Measurements from ENCODE around the gene ATP8A1. TPM values are rescaled to one million over a fixed set of nuclear protein-coding genes. Genes with fewer than 3 reads are reported as not detected.

Gene ATP8A1
- total and polyA plus RNA-seq, 2 of the 4 experiments (the other 2 are of a cell fraction), result 0.12 to 0.36 TPM

DNA sequence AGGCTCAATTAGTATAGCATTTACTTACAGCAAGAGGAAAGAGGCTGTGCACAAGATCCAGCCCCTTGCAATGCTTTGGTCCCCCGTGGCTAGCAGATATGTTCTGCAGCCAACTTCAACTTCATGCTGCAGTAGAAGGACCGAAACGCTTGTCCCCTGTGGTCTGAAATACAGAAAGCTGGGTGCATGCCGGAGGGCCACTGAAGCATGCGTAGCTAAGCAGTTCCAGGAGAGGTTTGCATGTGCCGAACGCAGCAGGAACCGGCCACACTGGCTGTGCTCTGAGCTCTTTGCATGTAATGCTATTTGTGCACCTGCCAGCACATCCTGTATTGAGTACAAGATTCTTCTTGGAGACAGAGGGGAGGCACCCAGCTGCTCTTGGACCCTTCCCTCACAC is 295.4 kb downstream of the ATP8A1 start:
- DNase-seq, result no peak
- Histone ChIP-seq H3K18ac (ENCODE audit: low read depth, low read length) (peak overlapping the region; percentile 83; the same call in 1 of the 2 replicates), H2BK20ac (ENCODE audit: low read depth, low read length) (no peak overlapping the region), H2BK120ac (ENCODE audit: low read depth, low read length) (no peak overlapping the region), H3K4me2 (ENCODE audit: low read depth, low read length) (no peak overlapping the region), H2AK5ac (ENCODE audit: low read depth, low read length) (no peak overlapping the region), H4K8ac (ENCODE audit: low read depth in 2 of 2, low read length in 2 of 2) (no peak overlapping the region), H3K79me1 (ENCODE audit: low read depth in 1 of 2, low read length in 2 of 2) (no peaks in the 10 kb centered on the region), H2AK9ac (replicated peaks; ENCODE audit: low read depth, low read length, poor library complexity) (no peak overlapping the region), H4K91ac (ENCODE audit: insufficient read depth, low read depth, low read length) (no peak overlapping the region), H2AFZ (replicated peaks; ENCODE audit: low read length, poor library complexity) (peak overlapping the region; percentile 7), H2BK15ac (ENCODE audit: low read depth, low read length) (no peak overlapping the region), H3K4ac (ENCODE audit: low read depth, low read length) (no peak overlapping the region), H3K36me3 (ENCODE audit: control insufficient read depth, insufficient read depth, low read length) (no peaks in the 10 kb centered on the region), H3K27me3 (ENCODE audit: control insufficient read depth, insufficient read depth, low read length) (no peaks in the 10 kb centered on the region), H3K9me1 (ENCODE audit: insufficient read depth, low read length) (no peaks in the 10 kb centered on the region), H3K14ac (replicated peaks; ENCODE audit: low read depth, low read length) (no peak overlapping the region), H4K5ac (ENCODE audit: low read depth, low read length) (peak overlapping the region; percentile 24; the same call in 1 of the 2 replicates), H3K4me3 (ENCODE audit: insufficient read depth, low read depth, low read length) (no peak overlapping the region), H2BK5ac (ENCODE audit: low read depth, low read length, poor library complexity, severe bottlenecking) (no peak overlapping the region), H3K9me3 (ENCODE audit: control insufficient read depth, insufficient read depth, low read length) (peaks cover 2% of the 10 kb centered on the region), H3K23ac (ENCODE audit: low read depth, low read length) (no peak overlapping the region), H3K27ac (ENCODE audit: insufficient read depth, low read length) (peak overlapping the region; percentile 46; the same call in 1 of the 2 replicates), H3K9ac (ENCODE audit: low read depth, low read length) (no peak overlapping the region), H3K4me1 (ENCODE audit: control insufficient read depth, insufficient read depth, low read length) (peaks cover 10% of the 10 kb centered on the region; the same call in 1 of the 2 replicates), H4K20me1 (ENCODE audit: insufficient read depth, low read length) (no peaks in the 10 kb centered on the region), H3K56ac (ENCODE audit: extremely low read depth, insufficient read depth, low read length) (no peak overlapping the region)
- WGBS, 2 experiments (ENCODE audit: extremely low coverage in 2 of 2, insufficient read length in 1 of 2), result 65% methylated on average over 6 of the region's 8 CpGs; no CpG with 5 or more reads in 1 of the 2 experiments
- no TSS peak for BruUV-seq (replicated peaks)
- POLR2A ChIA-PET (ENCODE audit: unreplicated experiment), result no interaction called here
- dilution Hi-C loops (cut with HindIII; ENCODE audit: low sequenced_read_pairs, unreplicated experiment) (no loop called here), intact Hi-C loops (cut with micrococcal nuclease) (no loop called here), in situ Hi-C loops (cut with MboI; ENCODE audit: low sequenced_read_pairs) (no loop called here)
- ATAC-seq (ENCODE audit: low read depth), result no peak
- TF ChIP-seq MAZ (IDR thresholded peaks at IDR 0.05; ENCODE audit: borderline replicate concordance, low read depth, low read length) (no peak), MXI1 (IDR thresholded peaks at IDR 0.05; ENCODE audit: borderline replicate concordance, low read depth, low read length) (no peak)
- TF ChIP-seq, protein P1, sequence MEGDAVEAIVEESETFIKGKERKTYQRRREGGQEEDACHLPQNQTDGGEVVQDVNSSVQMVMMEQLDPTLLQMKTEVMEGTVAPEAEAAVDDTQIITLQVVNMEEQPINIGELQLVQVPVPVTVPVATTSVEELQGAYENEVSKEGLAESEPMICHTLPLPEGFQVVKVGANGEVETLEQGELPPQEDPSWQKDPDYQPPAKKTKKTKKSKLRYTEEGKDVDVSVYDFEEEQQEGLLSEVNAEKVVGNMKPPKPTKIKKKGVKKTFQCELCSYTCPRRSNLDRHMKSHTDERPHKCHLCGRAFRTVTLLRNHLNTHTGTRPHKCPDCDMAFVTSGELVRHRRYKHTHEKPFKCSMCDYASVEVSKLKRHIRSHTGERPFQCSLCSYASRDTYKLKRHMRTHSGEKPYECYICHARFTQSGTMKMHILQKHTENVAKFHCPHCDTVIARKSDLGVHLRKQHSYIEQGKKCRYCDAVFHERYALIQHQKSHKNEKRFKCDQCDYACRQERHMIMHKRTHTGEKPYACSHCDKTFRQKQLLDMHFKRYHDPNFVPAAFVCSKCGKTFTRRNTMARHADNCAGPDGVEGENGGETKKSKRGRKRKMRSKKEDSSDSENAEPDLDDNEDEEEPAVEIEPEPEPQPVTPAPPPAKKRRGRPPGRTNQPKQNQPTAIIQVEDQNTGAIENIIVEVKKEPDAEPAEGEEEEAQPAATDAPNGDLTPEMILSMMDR (conservative IDR thresholded peaks at IDR 0.05; ENCODE audit: low read depth, low read length), result no peak
- TF ChIP-seq, protein P2, sequence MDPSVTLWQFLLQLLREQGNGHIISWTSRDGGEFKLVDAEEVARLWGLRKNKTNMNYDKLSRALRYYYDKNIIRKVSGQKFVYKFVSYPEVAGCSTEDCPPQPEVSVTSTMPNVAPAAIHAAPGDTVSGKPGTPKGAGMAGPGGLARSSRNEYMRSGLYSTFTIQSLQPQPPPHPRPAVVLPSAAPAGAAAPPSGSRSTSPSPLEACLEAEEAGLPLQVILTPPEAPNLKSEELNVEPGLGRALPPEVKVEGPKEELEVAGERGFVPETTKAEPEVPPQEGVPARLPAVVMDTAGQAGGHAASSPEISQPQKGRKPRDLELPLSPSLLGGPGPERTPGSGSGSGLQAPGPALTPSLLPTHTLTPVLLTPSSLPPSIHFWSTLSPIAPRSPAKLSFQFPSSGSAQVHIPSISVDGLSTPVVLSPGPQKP (IDR thresholded peaks at IDR 0.05; ENCODE audit: borderline replicate concordance, low read depth, low read length), result no peak
- CTCF ChIA-PET, result no interaction called here

Data from IMR-90 (cell line).